Stimulated activated CD8-positive, alpha-beta memory T cell treated with anti-CD3 and anti-CD28 coated beads, Interleukin-2, amount 100 ng/mL, for 1 hour (primary cell): Measurements from ENCODE around the gene RSRP1.
"Not testable (repeated sequence)": the region's sequence is repeated elsewhere in the genome, so short reads cannot be mapped to it uniquely, and the experiment has no call there.

Experiments
- DNase-seq, 2 donors: peaks; one replicate each; pipeline ENCODE4 v3.0.0-alpha.2; 2020; ENCODE audit warnings: low read depth in 2 of 2

RSRP1 gene

DNA sequence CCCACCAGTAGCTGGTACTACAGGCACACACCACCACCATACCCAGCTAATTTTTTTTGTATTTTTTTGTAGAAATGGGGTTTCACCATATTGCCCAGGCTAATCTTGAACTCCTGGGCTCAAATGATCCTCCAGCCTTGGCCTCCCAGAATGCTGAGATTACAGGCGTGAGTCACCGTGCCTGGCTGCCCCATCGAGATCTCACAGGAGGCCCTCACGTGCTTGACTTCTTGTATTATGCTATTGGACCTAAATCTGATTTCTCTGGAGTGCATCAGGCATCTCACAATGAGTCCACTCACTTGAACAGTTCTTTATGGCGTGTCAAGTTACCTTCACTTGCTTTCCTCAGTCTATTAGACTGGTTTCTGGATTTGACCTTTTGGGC lies 9.3 kb upstream of the RSRP1 start:
- DNase-seq = no peak

DNA sequence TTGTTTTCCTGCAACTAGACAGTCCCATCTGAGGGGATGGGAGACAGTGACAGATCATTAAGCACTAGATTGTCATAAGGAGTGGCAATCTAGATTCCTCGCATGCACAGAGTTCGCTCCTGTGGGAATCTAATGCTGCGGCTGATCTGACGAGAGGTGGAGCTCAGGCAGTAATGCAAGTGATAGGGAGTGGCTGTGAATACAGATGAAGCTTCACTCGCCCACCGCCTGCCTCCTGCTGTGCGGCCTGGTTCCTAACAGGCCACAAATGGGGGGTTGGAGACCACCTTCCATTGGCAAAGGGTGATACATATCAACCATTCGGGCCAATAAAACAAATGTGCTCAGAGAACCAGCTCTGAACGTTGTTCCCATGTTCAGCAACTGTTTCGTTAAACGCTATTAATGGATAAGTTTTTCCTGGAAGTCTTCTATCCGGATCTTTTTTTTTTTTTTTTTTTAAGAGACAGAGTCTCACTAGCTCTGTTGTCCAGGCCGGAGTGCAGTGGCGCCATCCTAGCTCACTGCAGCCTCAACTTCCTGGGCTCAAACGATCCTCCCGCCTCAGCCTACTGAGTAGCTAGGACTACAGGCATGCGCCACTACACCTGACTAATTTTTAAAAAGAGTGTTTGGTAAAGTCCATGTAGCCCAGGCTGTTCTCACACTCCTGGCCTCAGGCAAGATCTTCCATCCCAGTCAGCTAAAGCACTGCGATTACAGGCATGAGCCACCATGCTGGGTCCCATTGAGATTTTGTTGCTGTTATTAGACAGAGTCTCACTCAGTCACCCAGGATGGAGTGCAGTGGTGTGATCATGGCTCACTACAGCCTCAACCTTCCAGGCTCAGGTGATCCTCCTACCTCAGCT lies 8.7 kb upstream of the RSRP1 start:
- DNase-seq = no peak

DNA sequence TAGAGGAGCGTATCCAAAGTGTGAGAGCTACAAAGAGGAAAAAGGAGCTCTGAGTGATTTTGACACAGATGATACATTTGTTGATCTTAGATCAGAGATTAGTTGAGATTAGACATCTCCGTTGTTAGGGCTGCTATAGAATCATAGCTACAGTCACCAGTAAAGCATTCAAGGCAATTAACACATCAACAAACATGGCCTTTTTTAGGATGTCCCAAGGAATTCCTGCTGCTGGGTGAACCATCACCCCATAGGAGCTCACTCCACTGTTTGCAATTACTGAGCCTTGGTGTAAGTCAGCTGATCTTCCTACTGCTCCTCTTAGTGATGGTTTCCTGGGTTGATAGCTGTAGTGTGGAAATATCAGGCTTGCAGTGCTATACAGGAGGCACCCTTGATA lies 6.7 kb upstream of the RSRP1 start:
- DNase-seq = no peak

DNA sequence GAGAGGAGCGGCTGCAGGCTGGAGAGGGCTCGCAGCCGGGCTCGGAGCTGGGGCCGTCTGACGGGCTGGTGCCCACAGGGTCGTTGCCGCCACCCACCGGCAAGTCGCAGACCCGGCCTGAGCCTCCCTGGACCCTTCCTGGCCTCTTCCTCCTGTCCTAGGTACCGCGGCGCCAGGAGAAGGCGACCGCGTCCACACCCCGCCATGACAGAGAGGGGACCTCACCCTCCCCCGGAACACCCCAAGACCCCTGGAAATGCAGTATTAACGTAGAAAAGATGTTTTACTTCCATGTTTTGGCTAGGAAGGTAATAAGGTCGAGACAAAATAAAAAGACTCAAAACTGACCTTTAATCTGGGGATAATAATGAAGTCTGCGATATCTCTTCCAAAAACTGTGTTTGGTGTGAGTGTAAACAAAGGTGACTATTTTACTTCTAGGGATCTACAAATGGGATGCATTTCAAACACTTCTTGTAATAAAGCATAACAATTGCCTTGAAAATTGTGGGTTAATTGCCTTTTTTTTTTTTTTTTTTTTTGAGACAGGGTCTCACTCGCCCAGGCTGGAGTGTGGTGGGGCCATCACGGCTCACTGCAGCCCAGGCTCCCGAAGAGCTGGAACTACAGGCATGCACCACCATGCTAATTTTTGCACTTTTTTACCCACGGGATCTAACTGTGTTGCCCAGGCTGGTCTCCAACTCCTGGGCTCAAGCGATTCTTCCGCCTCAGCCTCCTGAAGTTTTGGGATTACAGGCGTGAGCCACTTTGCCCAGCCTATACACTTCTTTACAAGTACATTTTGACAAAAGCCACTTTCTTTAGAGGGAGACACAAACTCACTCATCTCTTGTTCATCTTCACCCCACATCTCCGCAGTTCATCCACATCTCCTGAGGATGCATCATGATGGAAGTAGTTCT lies 838 bp upstream of the RSRP1 start:
- DNase-seq = no peak

DNA sequence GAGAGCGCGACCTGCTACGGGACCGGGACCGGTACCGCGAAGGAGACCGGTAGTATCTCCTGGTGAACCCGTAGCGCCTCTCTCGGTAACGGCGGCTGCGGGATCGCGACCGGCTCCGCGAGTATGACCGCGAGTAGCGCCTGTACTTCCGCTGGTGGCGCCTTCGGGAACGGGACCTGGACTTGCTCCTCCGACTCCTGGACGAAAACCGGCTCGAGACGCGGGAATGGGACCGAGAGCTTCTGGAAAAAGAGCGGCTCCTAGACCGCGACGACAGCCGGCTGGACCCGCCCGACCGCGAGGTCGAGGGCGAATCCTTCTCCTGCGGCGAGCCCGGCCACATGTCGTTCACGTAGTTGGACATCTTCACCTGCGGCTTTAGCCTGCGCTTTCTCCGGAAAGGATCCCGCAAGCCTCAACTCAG lies 642 bp downstream of the RSRP1 start:
- no peak for DNase-seq

DNA sequence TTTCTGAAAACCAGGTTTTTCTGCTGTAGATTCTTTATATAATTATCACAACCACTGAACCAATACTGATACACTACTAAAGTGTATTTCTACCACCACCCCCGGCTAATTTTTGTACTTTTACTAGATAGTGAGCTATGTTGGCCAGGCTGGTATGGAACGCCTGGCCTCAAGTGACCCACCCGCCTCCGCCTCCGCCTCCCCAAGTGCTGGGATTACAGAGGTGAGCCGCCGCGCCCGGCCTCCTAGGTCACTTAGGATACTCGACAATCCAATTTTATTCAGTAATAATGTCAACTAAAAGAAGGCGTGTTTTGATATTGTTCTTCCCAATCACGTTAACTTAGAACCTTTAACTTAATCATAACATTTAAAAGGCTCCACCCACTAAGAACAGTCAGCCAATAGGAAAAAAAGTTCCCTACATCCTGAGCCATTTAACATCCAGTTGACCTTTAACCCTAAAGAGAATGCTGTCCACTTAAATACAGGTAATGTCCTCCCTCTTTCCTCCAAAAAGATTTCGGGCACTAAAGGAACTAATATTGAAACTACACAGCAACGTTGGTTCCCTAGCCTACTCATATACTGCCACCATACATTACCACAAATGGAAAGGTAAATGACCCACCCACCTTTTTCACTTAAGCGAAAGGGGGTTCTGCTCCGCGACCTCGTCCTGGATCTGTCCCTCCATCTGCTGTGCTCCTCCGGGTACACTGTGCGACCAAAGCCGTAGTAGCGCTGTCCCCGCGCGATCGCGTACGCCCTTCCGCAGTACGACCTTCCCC lies 1.2 kb downstream of the RSRP1 start:
- no peak for DNase-seq

DNA sequence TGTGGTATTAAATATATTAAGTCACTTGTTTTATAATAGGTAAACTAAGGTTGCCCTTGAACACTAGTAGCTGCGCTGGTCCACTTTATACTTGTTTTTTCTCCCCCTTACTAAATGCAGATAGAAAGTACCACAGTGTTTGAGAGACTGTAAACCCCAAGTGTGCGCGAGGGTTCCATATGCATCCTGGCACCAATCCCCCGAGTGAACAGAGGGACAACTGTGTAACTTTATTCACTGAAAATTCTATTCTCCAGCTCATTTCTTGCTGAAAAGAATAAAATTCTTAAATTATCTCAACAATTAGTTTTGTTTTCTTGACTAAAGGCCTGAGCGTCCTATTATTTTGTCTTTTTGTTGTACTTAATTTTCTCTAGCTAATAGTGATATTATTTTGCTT lies 1.9 kb downstream of the RSRP1 start:
- DNase-seq = no peak

DNA sequence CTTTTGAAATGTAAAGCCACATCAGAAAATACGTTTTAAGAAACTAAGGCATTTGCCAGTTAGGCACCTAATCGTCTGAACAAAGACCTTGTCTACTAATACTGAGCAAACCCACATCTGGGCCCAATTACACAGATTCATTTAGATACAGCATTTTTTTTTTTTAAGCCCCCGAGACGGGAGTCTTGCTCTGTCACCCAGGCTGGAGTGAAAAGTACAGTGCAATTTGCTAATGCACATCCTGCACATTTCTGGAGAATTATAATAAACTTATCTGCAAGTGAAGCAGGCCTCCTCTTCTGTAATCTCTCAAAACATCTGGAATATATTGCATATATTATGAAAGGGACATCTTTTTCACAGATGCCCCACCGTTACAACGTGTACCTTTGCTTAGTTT lies 3.3 kb downstream of the RSRP1 start:
- DNase-seq = no peak

DNA sequence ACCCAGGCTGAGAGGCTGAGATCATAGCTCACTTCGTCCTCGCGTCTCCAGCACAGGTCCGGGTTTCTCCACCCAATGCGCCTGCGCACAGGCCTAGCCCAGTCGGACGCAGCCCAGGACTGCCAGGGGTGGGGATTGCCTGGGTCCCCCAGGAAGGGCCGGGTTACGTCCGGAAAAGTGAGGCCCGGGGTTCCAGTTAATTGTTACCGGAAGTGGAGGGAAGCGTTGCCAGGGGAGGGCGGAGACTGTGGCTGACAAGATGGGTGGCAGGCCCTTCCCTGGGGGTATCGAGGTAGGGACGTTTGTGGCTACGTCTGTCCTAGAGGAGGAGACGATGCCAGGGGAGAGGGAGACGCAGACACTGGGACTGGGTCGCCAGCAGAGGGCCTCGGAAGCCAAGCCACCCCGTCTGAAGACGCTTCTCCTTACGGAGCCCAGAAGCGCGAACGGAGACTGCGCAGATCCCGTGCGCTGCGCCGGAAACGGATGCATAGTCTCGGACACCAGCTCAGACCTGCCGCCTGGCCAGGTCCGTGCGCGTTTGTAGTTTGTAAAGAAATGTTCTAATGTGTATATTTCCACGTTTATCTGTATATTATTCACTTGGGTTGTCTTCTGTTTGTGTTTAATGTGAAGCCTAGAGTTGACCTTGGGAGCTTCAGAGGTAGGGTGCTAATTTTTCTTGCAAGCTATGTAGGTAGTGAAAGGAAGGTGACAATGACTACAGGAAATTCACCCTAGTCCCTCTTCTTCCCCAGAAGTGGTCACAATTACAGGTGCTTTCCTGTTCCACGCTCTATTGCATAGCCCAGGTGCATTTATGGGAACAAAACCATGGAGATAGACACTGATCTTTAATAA lies 7.3 kb downstream of the RSRP1 start:
- peak; percentile 69 to 71 for DNase-seq

DNA sequence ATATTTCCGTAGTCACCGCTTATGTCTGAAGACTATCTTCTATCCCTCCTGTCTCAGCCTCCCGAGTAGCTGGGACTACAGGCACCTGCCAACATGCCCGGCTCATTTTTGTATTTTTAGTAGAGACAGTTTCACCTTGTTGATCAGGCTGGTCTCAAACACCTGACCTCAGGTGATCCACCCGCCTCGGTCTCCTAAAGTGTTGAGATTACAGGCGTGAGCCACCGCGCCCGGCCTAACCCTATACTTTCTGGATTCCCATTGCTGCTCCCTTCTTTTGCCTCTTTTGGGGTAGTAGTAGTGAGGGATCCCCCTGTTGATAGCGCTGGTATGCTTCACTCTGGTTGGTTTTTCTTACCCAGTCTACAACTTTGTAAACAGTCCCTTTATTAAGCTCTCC lies 9.2 kb downstream of the RSRP1 start:
- DNase-seq = no peak

DNA sequence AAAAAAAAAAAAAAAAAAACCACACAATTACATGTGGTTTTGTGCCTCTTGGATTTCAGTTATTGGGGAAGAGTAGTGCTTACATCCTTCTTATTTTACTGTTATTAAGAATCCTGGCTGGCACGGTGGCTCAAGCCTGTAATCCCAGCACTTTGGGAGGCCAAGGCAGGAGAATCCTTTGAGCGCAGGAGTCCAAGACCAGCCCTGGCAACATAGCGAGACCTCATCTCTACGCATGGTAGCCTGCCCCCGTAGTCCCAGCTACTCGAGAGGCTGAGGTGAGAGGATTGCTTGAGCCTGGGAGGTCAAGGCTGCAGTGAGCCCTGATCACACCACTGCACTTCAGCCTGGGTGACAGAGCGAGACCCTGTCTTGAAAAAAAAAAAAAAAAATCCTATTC lies 11.0 kb downstream of the RSRP1 start:
- DNase-seq = not testable (repeated sequence)

DNA sequence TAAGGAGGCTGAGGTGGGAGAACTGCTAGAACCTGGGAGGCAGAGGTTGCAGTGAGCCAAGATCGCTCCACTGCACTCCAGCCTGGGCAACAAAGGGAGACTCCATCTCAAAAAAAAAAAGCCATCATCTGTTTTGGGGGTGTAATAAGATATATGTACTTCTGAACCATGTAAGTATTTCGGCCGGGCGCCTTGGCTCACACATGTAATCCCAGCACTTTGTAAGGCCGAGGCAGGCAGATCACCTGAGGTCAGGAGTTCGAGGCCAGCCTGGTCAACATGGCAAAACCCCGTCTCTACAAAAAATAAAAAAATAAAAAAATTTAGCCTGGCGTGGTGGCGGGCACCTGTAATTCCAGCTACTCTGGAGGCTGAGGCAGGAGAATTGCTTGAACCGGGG lies 11.8 kb downstream of the RSRP1 start:
- not testable (repeated sequence) for DNase-seq

DNA sequence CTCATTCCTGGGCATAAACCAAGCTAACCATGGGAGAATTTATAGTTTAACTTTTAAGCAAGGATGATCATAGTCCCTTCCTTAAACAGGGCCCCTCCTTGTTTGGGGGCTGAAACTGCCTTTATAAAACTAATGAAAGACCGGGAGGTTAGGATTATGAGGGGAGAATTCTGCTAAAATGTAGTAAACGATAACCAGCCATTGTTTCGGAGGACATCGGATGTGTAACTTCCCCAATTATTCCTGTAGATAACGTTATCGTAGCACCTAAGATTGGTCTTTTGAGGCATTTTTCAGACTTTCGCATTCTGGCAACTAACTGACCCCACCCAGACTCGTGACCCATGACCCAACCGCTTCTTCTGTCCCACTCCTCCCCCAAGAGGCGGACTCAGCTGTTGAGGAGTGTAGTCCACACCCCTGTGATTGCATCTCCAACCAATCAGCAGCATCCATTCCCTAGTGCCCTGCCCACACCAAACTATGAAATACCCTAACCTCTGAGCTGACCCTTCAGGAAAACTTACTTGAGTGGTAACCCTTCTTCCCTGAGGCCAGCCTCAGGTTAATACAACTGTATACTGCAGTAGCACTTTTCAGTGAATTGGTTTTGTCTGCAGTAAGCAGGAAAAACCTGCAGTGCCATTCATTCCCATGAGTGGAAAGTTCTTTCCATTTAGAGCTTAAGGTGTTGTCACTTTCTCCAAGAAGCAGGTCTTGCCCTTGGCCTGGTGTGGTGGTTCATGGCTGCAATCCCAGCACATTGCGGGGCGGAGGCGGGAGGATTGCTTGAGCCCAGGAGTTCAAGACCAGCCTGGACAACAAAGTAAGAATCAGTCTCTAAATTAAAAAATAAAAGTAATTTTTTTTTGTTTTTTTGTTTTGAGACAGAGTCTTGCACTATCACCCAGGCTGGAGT lies 14.1 kb downstream of the RSRP1 start:
- peak in 1 of 2 donors; percentile 17 for DNase-seq

DNA sequence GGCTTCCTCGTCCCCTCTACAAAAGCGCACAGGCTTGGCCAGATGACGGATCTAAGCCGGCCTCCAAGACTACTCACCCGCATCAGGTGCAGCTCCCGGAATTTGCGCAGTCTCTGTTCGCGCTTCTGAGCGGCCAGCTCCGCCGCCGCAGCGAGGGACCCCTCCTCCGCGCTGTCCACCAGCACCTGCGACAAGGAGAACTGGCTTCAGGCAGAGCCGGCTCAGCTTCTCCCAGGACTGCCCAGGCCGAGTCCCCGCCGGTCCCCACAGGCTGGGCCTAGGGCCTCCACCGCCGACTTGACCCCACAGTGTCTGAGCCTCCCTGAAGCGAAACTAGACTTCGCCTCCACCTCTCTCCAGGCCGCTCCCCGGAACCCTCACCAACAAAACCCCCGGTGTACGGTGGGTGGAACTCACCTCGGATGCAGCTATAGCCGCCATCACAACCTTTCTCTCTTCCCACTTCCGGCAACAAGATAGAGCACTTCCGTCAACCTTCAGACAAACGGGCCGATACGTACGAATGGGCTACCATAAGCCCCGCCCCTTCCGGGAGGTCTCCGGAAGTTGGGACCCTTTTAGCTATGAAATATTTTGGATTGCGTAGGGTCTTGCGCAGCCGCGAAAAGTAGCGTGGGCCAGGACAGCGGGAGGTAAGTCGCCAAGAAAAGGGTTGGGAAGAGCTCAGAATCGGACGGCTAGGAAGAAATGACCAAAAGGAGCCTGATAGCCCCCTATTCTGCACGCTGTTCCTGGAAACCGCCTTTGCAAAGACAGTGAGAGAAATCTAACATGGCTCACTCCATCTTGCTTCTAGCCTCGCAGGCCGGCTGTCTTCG lies 15.0 kb downstream of the RSRP1 start, which contains the start of gene SYF2:
TSS of gene SYF2 (minus strand) at position 476 of the 839 bp plus-strand sequence. CDS start at position 441, 35 bp downstream.
- peak; percentile 77 to 84 for DNase-seq

DNA sequence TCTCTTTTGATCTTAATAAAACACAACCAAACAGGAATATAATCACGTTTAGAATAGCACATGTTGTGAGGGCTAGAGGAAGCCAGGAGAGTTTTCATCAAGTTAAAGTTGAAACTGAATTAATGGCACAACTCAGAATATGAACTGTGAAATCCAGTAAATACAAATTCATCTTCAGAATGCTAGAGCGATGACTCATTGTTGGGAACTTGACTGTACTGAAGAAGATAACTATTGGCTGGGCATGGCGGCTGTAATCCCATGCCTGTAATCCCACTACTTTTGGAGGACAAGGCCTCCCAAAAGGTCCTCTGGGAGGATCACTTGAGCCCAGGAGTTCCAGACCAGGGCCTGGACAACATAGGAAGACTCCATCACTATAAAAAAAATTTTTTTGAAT lies 23.8 kb downstream of the RSRP1 start:
- no peak for DNase-seq

DNA sequence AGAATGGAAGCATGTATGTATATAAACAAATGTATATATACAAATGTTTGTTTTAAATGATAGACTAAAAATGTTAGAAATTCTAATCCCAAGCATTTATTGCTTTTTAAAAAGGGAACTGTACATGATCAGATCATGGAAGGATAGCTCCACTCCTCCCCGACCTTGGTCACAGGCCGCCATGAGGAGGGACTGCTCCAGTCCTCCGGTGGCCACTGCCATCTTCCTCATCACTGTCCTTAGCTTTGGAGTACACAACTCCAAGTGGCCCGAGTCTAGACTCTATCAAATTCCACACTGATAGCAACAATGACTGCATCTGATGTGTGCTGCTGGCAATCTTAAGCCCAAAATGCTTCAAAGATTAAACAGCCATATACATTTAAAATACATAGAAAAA lies 24.6 kb downstream of the RSRP1 start:
- DNase-seq = no peak

DNA sequence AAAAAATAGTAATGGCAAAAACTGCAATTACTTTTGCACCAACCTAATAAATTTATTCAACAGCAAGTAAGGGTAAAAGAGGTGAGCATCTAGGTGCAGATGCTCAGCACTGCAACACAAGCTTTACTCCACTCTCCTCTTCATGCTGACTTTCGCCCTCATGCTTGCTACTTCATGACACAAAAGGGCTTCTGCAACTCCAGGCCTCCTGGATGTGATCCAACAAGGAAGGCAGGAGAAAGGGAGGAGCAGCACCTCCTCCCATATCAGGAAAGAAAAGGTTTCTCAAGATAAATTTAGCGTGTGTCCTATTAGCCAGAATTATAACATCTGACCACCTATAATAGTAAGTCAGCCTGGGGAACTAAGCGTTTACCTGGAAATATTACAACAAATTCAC lies 26.6 kb downstream of the RSRP1 start:
- no peak for DNase-seq

DNA sequence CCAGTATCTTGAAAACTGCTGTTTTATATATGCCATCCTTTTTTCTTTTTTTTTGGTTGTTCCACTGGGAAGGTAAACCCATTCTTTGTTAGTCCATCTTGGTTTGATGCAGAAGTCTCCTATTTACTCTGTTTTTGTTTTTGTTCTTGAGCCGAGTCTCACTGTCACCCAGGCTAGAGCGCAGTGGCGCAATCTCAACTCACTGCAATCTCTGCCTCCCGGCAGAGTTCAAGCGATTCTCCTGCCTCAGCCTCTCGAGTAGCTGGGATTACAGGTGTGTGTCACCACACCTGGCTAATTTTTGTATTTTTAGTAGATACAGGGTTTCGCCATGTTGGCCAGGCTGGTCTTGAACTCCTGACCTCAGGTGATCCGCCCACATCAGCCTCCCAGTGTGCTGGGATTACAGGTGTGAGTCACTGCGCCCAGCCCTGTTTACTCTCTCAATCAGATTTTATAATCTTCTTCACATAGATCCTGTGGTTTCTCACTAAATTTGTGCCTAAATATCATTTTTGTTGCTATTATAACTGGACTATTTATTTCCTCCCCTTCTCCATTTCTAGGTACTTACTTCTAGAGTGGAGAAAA lies 27.5 kb downstream of the RSRP1 start:
- no peak for DNase-seq
